LNCAP (cell line): ENCODE data around the gene TXNL4A.

Source experiments
- CTCF ChIP-seq: fragments of 450-650 bp; IDR thresholded peaks from 2 replicates; pipeline ENCODE4 v1.5.1; 2017; ENCODE audit warnings: mild to moderate bottlenecking

Gene TXNL4A

GRCh38 chr18:79988451-79989194, at the start of gene TXNL4A:
Gene TXNL4A (minus strand): TSS chr18:79988563. CDS start chr18:79988392, 171 bp downstream.
- no peak for TF ChIP-seq CTCF

GRCh38 chr18:80037300-80037699, 48.9 kb upstream of the TXNL4A start:
- TF ChIP-seq CTCF, result no peak

- TF ChIP-seq CTCF, result no peak
Measured at GRCh38 chr18:80035997-80036396, 47.6 kb upstream of the TXNL4A start.

GRCh38 chr18:80034852-80035406, 46.6 kb upstream of the TXNL4A start:
- TF ChIP-seq CTCF, result no peak

GRCh38 chr18:80034068-80034851, 45.9 kb upstream of the TXNL4A start, which contains the start of gene RBFA:
Gene RBFA (plus strand): TSS chr18:80034434. CDS start chr18:80034496, 62 bp downstream.
- TF ChIP-seq CTCF, result peak; percentile 50

GRCh38 chr18:80033181-80034067, 45.1 kb upstream of the TXNL4A start:
- TF ChIP-seq CTCF, result no peak

GRCh38 chr18:80029690-80030089, 41.3 kb upstream of the TXNL4A start:
- TF ChIP-seq CTCF, result no peak
